Esophagus squamous epithelium (tissue), 5 donors: Measurements from ENCODE around the gene GSTM4. TPM values are rescaled to one million over a fixed set of nuclear protein-coding genes. Genes with fewer than 3 reads are reported as not detected.

ENCODE experiments used
- DNase-seq: peaks from one replicate; lab custom pipeline; 2025; lab: John Stamatoyannopoulos, UW
- H3K27ac ChIP-seq, 4 donors: fragments of 200-600 bp; sonication (generic); one replicate each; pipeline ENCODE4 v1.5.1; 2016 to 2019; ENCODE audit warnings: mild to moderate bottlenecking in 1 of 4
- H3K27me3 ChIP-seq, 4 donors: fragments of 200-600 bp; sonication (generic); 1 replicate in 3 of 4; 2 replicates in 1 of 4; pipeline versions ENCODE4 v1.5.1 to v1.6.0; 2017 to 2021; ENCODE audit warnings: antibody characterized with exemption in 1 of 4
- H3K36me3 ChIP-seq, 3 donors: fragments of 200-600 bp; sonication (generic); one replicate each; pipeline ENCODE4 v1.5.1; 2016 to 2019
- H3K4me1 ChIP-seq, 3 donors: fragments of 200-600 bp; sonication (generic); one replicate each; pipeline ENCODE4 v1.5.1; 2017 to 2019
- H3K4me3 ChIP-seq, 4 donors: fragments of 200-600 bp; sonication (generic); 1 replicate in 3 of 4; 2 replicates in 1 of 4; pipeline ENCODE4 v1.5.1; 2016 to 2019; ENCODE audit warnings: mild to moderate bottlenecking in 2 of 4, moderate library complexity in 1 of 4
- H3K9me3 ChIP-seq, 3 donors: fragments of 200-600 bp; sonication (generic); one replicate each; pipeline ENCODE4 v1.5.1; 2016 to 2019
- CTCF ChIP-seq, 6 experiments: fragments of 450-650 bp in 4 of 6; fragments of 200-600 bp in 2 of 6; sonication (generic) in 2 of 6; IDR thresholded peaks; one replicate each; pipeline ENCODE4 v1.5.1; 2016 to 2019; ENCODE audit warnings: antibody characterized with exemption in 6 of 6, mild to moderate bottlenecking in 4 of 6, moderate library complexity in 4 of 6
- POLR2A ChIP-seq, 4 donors: fragments of 450-650 bp; IDR thresholded peaks; one replicate each; pipeline ENCODE4 v1.6.1; 2017; ENCODE audit warnings: antibody characterized with exemption in 4 of 4, mild to moderate bottlenecking in 4 of 4, moderate library complexity in 3 of 4
- WGBS, 2 donors: methylation state at CpG; one replicate each; pipeline ENCODE4 v1.1.5; 2018; 5-methylcytosine and 5-hydroxymethylcytosine counted together
- intact Hi-C: fragments of 100-400 bp; cut with DNase I; formaldehyde crosslinking; loops from one replicate; pipeline ENCODE4 v1.15.0; 2022
- total RNA-seq, 4 donors: library from RNA; depleted of rRNA; stranded (reverse); fragments of >200 nt; gene quantifications; one replicate each; pipeline ENCODE4 v1.1.0, GENCODE V29; 2016
- donor health status: DM: yes; HTN: yes; CAD: no.

The GSTM4 gene
- total RNA-seq, 4 donors from 2014 or later = 13.5 to 53.5 (median 29.4) TPM

DNA sequence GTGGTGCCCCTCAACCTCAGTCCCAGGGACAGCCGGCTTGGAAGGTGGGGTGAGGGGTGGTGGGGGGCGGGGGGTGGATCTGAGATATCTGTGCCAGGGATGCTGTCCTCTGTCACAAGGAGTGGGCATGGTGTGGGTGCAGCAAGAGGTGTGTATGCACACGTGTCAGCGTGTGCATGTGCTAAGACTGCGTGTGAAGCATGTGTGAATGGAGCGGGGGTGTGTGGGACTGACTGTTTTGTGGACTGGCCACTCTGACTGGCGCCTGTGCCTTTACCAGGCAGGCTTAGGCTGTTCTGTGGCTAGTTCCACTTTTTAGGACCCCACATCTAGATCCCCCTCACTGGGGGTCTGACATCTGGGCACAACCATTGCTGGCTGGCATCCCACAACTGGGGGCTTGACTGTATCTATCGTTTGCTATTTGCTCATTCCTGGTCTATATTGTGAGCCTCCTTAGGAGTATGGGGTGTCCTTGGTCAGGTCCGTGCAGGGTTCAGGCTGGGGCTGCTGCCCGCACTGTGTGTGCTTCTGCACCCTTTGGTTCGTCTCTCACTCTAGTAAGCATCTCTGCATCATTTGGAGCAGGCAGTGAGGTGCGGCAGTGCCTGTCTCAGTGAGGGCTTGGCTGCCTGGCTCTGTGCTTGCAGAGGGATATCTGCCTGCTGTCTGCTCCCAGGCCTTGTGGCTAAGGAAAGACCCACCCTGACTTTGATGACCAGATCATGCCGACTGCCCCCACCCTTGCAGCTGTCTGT, 34.3 kb upstream of the GSTM4 start:
- intact Hi-C loops = no loop called here
- TF ChIP-seq CTCF (IDR thresholded peaks at IDR 0.05) = no peak
- no peak for TF ChIP-seq POLR2A (IDR thresholded peaks at IDR 0.05)
- H3K27ac ChIP-seq = peak overlapping the region; percentile 78 to 86 (median 83)
- peaks cover 0 to 11% (median under 1%) of the 10 kb centered on the region in 3 donors for H3K36me3 ChIP-seq
- WGBS, 2 donors = 26 to 35% methylated on average over 8 to 11 of the region's 13 CpGs
- DNase-seq = no peak
- no peaks in the 10 kb centered on the region for H3K27me3 ChIP-seq
- H3K4me1 ChIP-seq = peaks cover 33 to 85% (median 34%) of the 10 kb centered on the region in 3 donors
- peak overlapping the region; percentile 52 to 86 (median 63) for H3K4me3 ChIP-seq
- no peaks in the 10 kb centered on the region for H3K9me3 ChIP-seq

DNA sequence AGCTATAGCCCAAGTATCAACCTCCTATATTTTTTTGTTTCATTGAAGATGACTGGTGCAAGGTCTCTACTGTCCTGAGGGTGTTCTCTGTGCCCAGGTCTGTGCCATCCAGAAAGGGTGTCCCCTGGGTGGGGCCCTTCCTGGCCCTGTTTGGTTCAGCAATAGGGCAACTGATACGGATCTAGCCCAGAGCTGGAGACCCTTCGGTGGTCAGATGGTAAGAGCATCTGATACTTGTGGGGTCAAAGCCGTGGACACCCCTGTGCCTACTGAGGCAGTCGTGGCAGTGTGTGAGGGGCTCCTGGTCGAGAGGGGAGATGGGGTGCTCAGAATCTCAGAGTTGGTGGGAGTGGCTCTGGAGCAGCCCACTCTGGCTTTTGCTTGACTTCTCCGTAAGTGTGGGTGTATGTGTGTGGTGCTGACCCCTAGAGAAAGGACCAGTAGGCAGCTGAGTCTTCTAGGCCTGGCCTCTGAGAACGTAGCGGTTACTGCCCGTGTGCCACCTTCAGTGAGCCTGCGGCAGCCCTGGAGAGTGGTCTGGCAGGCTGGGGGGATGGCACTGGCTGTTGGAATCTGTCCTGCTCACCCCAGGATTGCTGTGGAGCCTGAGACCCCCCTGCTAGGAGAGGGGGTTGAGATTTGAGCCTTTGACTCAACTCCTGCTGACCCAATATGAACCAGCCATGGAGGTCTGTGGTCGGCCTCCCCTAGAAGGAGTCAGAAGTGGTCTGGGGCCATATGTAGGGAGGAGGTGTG, 33.6 kb upstream of the GSTM4 start:
- Histone ChIP-seq H3K36me3 (peaks cover 0 to 18% (median 8%) of the 10 kb centered on the region in 3 donors), H3K9me3 (no peaks in the 10 kb centered on the region), H3K27ac (no peak overlapping the region), H3K4me1 (peaks cover 33 to 78% (median 34%) of the 10 kb centered on the region in 3 donors), H3K4me3 (peak overlapping the region in 1 of 4 donors; percentile 86), H3K27me3 (no peaks in the 10 kb centered on the region)
- DNase-seq = no peak
- 89 to 98% methylated on average over 1 to 6 of the region's 11 CpGs for WGBS, 2 donors
- TF ChIP-seq POLR2A (IDR thresholded peaks at IDR 0.05) (no peak), CTCF (IDR thresholded peaks at IDR 0.05) (no peak)
- intact Hi-C loops = no loop called here

DNA sequence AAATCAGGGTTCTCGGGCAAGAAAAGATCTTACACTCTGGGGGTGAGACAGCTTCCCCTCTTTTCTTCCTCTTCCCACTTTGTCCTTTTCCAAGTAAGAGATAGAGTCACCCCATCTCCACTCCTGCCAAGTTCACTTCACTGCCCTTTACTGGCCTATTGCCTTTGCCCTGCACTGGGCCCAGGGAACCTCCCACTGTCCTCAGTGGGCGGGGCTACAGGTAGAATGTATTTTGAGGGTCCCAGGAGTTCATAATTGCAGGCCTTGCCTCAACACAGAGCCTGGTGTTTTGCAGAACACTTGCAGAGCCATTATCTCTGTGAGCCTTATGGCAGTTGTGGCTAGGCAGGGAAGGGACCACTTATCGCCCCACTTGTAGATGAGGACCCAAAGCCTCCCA, 33.0 kb upstream of the GSTM4 start:
- no peak overlapping the region for H3K27ac ChIP-seq
- DNase-seq = no peak
- H3K4me3 ChIP-seq = no peak overlapping the region
- H3K9me3 ChIP-seq = no peaks in the 10 kb centered on the region
- TF ChIP-seq POLR2A (IDR thresholded peaks at IDR 0.05) (no peak), CTCF (IDR thresholded peaks at IDR 0.05) (no peak)
- H3K27me3 ChIP-seq = no peaks in the 10 kb centered on the region
- H3K4me1 ChIP-seq = peaks cover 33 to 73% (median 34%) of the 10 kb centered on the region in 3 donors
- intact Hi-C loops = no loop called here
- H3K36me3 ChIP-seq = peaks cover under 1 to 24% (median 12%) of the 10 kb centered on the region in 3 donors
- WGBS, 2 donors = 78 to 88% methylated on average over 1 to 3 of the region's 3 CpGs

DNA sequence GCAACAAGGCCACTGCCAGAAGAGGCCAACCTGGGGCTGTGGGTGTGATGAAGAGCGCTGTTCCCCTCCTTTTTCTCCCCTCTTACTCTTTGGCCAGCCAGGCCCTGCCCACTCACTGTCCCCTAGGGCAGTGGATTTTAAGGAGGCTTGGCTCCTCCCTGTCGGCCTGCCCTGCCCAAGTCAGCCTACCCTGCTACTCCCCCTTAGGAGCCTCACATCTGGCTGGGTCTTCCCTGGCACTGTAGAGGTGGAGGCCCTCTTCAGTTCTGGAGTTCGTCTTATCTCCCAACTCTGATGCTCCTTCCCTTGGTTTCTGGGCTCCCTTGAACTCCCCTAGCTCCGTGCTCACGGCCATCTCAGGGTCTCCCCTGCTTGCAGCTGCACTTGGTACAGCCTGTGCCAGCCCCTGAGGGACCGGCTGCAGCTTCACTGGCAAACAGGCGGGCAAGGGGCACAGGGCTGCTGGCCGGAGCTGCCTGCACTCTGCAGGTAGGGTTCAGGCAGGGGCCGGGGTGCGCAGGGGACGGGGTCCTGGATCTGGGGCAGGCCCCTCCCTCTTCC, 32.2 kb upstream of the GSTM4 start:
- no peak for DNase-seq
- WGBS, 2 donors = 25 to 66% methylated on average over 5 to 11 of the region's 11 CpGs
- H3K4me3 ChIP-seq = peak overlapping the region in 1 of 4 donors; percentile 8
- H3K27ac ChIP-seq = peak overlapping the region in 3 of 4 donors; percentile 31 to 46 (median 44)
- H3K4me1 ChIP-seq = peaks cover 33 to 71% (median 34%) of the 10 kb centered on the region in 3 donors
- H3K36me3 ChIP-seq = peaks cover 9 to 32% (median 20%) of the 10 kb centered on the region in 3 donors
- intact Hi-C loops = no loop called here
- TF ChIP-seq CTCF (IDR thresholded peaks at IDR 0.05) (no peak), POLR2A (IDR thresholded peaks at IDR 0.05) (no peak)
- H3K27me3 ChIP-seq = no peaks in the 10 kb centered on the region
- no peaks in the 10 kb centered on the region for H3K9me3 ChIP-seq
